Common myeloid progenitor, CD34-positive (primary cell): Measurements from ENCODE around the gene PAFAH1B2.
"Not testable (repeated sequence)": the region's sequence is repeated elsewhere in the genome, so short reads cannot be mapped to it uniquely, and the experiment has no call there.

Experiments
- CTCF ChIA-PET: fragments of 350-600 bp; sonication (Branson Sonifier 250); formaldehyde crosslinking; loops from one replicate; lab custom pipeline; 2021; ENCODE audit warnings: antibody characterized with exemption; lab: Charles Lee
- POLR2A ChIA-PET: fragments of 350-600 bp; sonication (Branson Sonifier 250); formaldehyde crosslinking; loops from one replicate; lab custom pipeline; 2021; ENCODE audit warnings: antibody characterized with exemption; lab: Charles Lee
- DNase-seq, 3 donors: peaks; one replicate each; pipeline versions ENCODE4 v3.0.0 to v3.0.0-alpha.2; 2013
- H3K27ac ChIP-seq, 2 experiments: 1 replicate in 1 of 2; 2 replicates in 1 of 2; pipeline ENCODE4 v1.7.0; 2013; ENCODE audit warnings: inconsistent platforms in 2 of 2, low read length in 2 of 2, mild to moderate bottlenecking in 2 of 2, low read depth in 1 of 2, moderate library complexity in 1 of 2; ENCODE audit not compliant: severe bottlenecking in 2 of 2, insufficient read depth in 1 of 2, poor library complexity in 1 of 2
- H3K27me3 ChIP-seq, 5 experiments: replicated peaks in 2 of 5; 1 replicate in 3 of 5; 2 replicates in 2 of 5; pipeline versions ENCODE4 v1.6.1 to v1.7.0; 2013; ENCODE audit warnings: low read length in 4 of 5, mild to moderate bottlenecking in 2 of 5, moderate library complexity in 2 of 5, inconsistent platforms in 1 of 5; ENCODE audit not compliant: insufficient read depth in 5 of 5, control insufficient read depth in 4 of 5
- H3K36me3 ChIP-seq, 4 experiments: 1 replicate in 2 of 4; 2 replicates in 2 of 4; pipeline versions ENCODE4 v1.6.1 to v1.7.0; 2013; ENCODE audit warnings: low read length in 3 of 4, control low read depth in 1 of 4, mild to moderate bottlenecking in 1 of 4; ENCODE audit not compliant: control insufficient read depth in 4 of 4, insufficient read depth in 4 of 4
- H3K4me1 ChIP-seq, 4 experiments: 1 replicate in 3 of 4; 2 replicates in 1 of 4; pipeline versions ENCODE4 v1.6.1 to v1.7.1; 2013; ENCODE audit warnings: low read length in 3 of 4, mild to moderate bottlenecking in 3 of 4, control low read depth in 1 of 4, inconsistent platforms in 1 of 4, moderate library complexity in 1 of 4; ENCODE audit not compliant: control insufficient read depth in 4 of 4, insufficient read depth in 4 of 4; ENCODE audit errors: control extremely low read depth in 1 of 4
- H3K4me3 ChIP-seq, 7 experiments: 1 replicate in 4 of 7; 2 replicates in 3 of 7; pipeline versions ENCODE4 v1.5.1 to v1.7.0; 2013; ENCODE audit warnings: mild to moderate bottlenecking in 7 of 7, low read length in 6 of 7, moderate library complexity in 6 of 7, inconsistent platforms in 2 of 7, low read depth in 2 of 7, control low read depth in 1 of 7; ENCODE audit not compliant: insufficient read depth in 4 of 7, control insufficient read depth in 1 of 7; ENCODE audit errors: extremely low read depth in 1 of 7
- H3K9me3 ChIP-seq, 5 experiments: 1 replicate in 4 of 5; 2 replicates in 1 of 5; pipeline versions ENCODE4 v1.6.1 to v1.7.1; 2013; ENCODE audit warnings: low read length in 4 of 5, mild to moderate bottlenecking in 2 of 5, inconsistent platforms in 1 of 5, low read depth in 1 of 5, moderate library complexity in 1 of 5; ENCODE audit not compliant: control insufficient read depth in 4 of 5, insufficient read depth in 2 of 5; ENCODE audit errors: control extremely low read depth in 1 of 5
- WGBS: methylation state at CpG from one replicate; pipeline ENCODE4 v1.1.5; 2013; ENCODE audit not compliant: insufficient coverage; 5-methylcytosine and 5-hydroxymethylcytosine counted together

Gene PAFAH1B2

DNA sequence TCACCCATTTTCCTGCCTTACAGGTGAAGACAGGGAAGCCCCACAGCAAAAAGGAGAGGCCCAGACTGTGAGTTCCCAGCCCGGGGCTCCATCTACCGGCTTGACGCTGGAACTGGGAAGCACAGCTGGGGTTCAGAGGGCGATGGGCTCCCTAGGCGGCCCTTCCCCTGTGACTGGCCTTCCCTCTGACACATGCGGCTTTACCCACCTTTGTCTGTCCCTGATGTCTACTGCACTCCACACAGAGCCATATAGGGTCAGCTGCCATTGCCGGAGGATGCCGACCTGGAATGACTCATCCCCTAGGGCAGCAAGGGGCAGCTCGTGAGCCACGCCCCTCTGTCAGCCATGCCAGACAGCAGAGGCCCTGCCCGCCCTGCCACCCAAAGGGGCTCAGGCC lies 62.8 kb downstream of the PAFAH1B2 start:
- H3K9me3 ChIP-seq, H3K27ac ChIP-seq, CTCF ChIA-PET, H3K27me3 ChIP-seq, H3K4me1 ChIP-seq, POLR2A ChIA-PET, H3K4me3 ChIP-seq, DNase-seq: not testable (repeated sequence)
- WGBS: no CpG with 5 or more reads among the region's 11 CpGs
- peaks cover 1 to 23% (median 11%) of the 10 kb centered on the region in 4 experiments for H3K36me3 ChIP-seq

DNA sequence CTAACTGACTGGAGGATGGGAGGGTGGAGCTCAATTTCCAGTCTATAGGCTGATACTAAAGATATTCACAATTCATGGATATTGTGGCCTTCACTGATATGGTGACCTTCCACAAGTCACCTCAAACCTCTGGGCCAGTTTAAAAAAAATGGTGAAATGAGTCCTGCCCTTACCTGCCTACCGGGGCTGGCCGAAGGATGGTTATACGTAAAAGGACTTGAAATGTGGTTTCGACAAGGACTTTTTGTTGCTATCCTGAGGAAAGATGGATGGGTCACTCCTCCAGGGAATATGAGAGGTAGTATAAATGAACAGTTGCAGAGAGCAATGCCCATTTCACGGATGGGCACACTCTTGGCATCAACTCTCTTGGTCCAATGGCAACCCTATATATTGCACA lies 63.4 kb downstream of the PAFAH1B2 start:
- CTCF ChIA-PET: not testable (repeated sequence)

DNA sequence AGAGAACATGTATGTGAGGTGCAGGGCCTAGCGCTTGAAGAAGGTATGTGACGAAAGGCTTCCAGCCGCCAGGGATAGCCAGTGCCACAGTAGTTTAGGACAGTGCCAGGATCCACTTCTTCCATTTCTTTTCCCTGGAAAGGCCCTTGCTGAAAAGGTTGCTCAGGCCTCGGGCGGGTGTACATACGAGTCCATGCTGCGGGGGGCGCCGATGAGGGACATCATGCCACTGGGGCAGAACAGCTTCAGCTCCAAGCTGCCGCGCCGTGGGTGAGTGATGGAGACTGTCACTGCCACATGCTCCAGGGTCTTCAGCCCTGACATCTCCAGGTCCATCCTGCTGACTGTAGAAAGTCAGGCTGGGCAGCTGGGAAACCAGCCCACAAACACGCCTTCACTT lies 64.6 kb downstream of the PAFAH1B2 start:
- H3K9me3 ChIP-seq, DNase-seq, POLR2A ChIA-PET, H3K4me1 ChIP-seq, CTCF ChIA-PET, H3K4me3 ChIP-seq, H3K27me3 ChIP-seq, H3K27ac ChIP-seq: not testable (repeated sequence)
- peaks cover 7 to 26% (median 19%) of the 10 kb centered on the region in 4 experiments for H3K36me3 ChIP-seq
- 100% methylated on average over 1 of the region's 13 CpGs for WGBS

More for the DNA sequence above, 63.4 kb downstream of the PAFAH1B2 start:
- DNase-seq, H3K4me1 ChIP-seq, H3K4me3 ChIP-seq, H3K27me3 ChIP-seq, H3K9me3 ChIP-seq, POLR2A ChIA-PET, H3K27ac ChIP-seq: not testable (repeated sequence)
- WGBS: 85% methylated on average over 4 of the region's 5 CpGs
- peaks cover 2 to 23% (median 11%) of the 10 kb centered on the region in 4 experiments for H3K36me3 ChIP-seq

DNA sequence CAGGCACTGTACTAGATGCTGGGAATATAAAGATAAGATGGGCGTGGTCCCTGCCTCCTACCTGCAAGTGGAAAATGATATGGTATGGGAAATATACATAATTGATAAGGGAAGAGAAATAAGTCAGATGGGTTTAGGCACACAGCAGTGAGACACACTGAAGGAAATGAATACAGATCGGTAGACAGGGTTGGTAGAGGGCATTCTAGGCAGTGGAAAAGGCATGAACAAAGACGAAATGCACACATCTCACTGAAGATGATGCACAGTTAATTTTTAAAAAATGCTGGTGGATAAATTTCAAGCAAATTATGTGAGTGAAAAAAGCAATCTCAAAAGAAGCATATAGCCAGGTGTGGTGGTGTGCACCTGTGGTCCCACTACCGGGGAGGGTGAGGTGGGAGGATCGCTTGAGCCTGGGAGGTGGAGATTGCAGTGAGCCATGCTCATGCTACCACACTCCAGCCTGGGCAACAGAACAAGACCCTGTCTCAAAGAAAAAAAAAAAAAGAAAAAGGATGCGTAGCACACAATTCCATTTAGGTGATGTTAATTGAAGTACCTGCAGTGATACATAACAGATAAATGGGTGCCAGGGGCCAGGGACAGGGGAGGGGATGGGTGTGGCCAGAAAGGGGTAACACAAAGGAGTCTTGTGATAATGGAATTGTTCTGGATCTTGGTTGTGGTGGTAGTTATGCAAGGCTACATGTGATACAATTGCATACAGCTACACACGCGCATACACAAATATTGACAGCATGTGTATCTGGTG lies 65.5 kb downstream of the PAFAH1B2 start:
- 93% methylated on average over 5 of the region's 8 CpGs for WGBS
- POLR2A ChIA-PET: interaction anchor here (0.5 kb wide), 1 partner anchor 35 kb away, joined by 3 read pairs; no protein-coding TSS in a partner anchor
- H3K9me3 ChIP-seq, H3K4me3 ChIP-seq, H3K4me1 ChIP-seq, H3K27me3 ChIP-seq, H3K27ac ChIP-seq, CTCF ChIA-PET, DNase-seq: not testable (repeated sequence)
- peaks cover 8 to 28% (median 19%) of the 10 kb centered on the region in 4 experiments for H3K36me3 ChIP-seq

DNA sequence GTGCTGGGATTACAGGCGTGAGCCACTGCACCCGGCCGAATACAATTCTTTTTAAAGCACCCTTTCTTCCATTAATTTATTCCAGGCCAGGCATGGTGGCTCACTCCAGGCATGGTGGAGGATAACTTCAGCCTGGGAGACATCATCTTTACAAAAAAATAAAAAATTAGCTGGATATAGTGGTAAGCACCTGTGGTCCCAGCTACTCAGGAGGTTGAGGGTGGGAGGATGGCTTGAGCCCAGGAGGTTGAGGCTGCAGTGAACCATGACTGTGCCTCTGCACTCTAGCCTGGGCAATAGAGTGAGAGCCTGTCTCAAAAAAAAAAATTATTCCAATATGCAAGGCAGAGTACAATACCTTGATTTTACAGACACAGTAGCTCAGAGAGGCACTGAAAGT lies 66.5 kb downstream of the PAFAH1B2 start:
- POLR2A ChIA-PET: interaction anchor here (0.5 kb wide), 1 partner anchor 36 kb away, joined by 3 read pairs; no protein-coding TSS in a partner anchor
- no peaks in the 10 kb centered on the region for H3K27me3 ChIP-seq
- H3K27ac ChIP-seq: no peak overlapping the region
- no peaks in the 10 kb centered on the region for H3K4me1 ChIP-seq
- no peaks in the 10 kb centered on the region for H3K9me3 ChIP-seq
- peaks cover 7 to 24% (median 14%) of the 10 kb centered on the region in 4 experiments for H3K36me3 ChIP-seq
- DNase-seq: no peak
- CTCF ChIA-PET: interaction anchor here (1.0 to 4.4 kb wide), 7 partner anchors 10 to 44 kb away, joined by 3 to 15 read pairs (median 8); no protein-coding TSS in a partner anchor
- WGBS: 100% methylated on average over 1 of the region's 3 CpGs
- no peak overlapping the region for H3K4me3 ChIP-seq

DNA sequence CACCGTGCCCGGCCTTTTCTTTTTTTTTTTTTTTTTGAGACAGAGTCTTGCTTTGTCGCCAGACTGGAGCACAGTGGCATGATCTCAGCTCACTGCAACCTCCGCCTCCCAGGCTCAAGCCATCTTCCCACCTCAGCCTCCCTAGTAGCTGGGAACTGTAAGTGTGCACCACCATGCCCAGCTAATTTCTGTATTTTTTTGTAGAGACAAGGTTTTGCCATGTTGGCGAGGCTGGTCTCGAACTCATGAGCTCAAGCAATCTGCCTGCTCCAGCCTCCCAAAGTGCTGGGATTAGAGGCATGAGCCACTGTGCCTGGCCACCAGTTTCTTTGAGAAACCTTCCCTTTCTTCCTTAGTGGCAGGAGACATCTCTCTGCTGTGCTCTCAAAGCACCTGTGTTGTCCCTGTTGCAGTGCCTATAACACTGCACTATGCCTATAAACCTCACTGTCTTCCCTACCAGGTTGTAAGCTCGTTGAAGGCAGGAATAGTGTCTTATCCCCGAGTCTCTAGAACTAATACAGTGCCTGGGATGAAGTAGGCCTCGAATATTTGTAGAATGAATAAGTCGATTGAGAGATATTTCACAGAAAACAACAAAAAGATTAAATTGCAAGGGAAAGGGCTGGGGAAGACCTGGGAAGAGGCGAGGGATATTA lies 68.7 kb downstream of the PAFAH1B2 start:
- no peaks in the 10 kb centered on the region for H3K27me3 ChIP-seq
- 96% methylated on average over 8 of the region's 11 CpGs for WGBS
- no peaks in the 10 kb centered on the region for H3K9me3 ChIP-seq
- CTCF ChIA-PET: interaction anchor here (0.7 to 4.4 kb wide), 5 partner anchors 14 to 31 kb away, joined by 3 to 15 read pairs (median 4); no protein-coding TSS in a partner anchor
- no peak for DNase-seq
- POLR2A ChIA-PET: interaction anchor here (0.7 kb wide), 1 partner anchor 293 kb away, joined by 3 read pairs; no protein-coding TSS in a partner anchor
- H3K27ac ChIP-seq: no peak overlapping the region
- H3K36me3 ChIP-seq: peaks cover 8 to 43% (median 31%) of the 10 kb centered on the region in 4 experiments
- no peak overlapping the region for H3K4me3 ChIP-seq
- H3K4me1 ChIP-seq: no peaks in the 10 kb centered on the region
